ENCODE data around the gene CCDC70. TPM values are rescaled to one million over a fixed set of nuclear protein-coding genes. Genes with fewer than 3 reads are reported as not detected.

Gene CCDC70
- total RNA-seq, 2 donors from 2014 or later = not detected

- ATAC-seq (ENCODE audit: insufficient number of reproducible peaks, low FRiP score, low read depth) = no peak
- Histone ChIP-seq H3K36me3 (no peaks in the 10 kb centered on the region), H3K27me3 (replicated peaks; ENCODE audit: insufficient read depth) (no peaks in the 10 kb centered on the region), H3K9me3 (no peaks in the 10 kb centered on the region), H3K4me1 (ENCODE audit: control insufficient read depth in 1 of 2, low read depth in 2 of 2) (no peaks in the 10 kb centered on the region), H3K4me3 (no peak overlapping the region), H3K27ac (no peak overlapping the region)
- DNase-seq (ENCODE audit: low spot score) = no peak
- TF ChIP-seq CTCF (IDR thresholded peaks at IDR 0.05) = no peak
These were observed 50.9 kb downstream of the CCDC70 start for GRCh38 chr13:51912511-51913225.

GRCh38 chr13:51913421-51914136, 51.8 kb downstream of the CCDC70 start:
- no peak for ATAC-seq (ENCODE audit: insufficient number of reproducible peaks, low FRiP score, low read depth)
- no peak for DNase-seq (ENCODE audit: low spot score)
- H3K9me3 ChIP-seq = no peaks in the 10 kb centered on the region
- H3K4me3 ChIP-seq = no peak overlapping the region
- H3K4me1 ChIP-seq (ENCODE audit: control insufficient read depth in 1 of 2, low read depth in 2 of 2) = no peaks in the 10 kb centered on the region
- no peaks in the 10 kb centered on the region for H3K36me3 ChIP-seq
- TF ChIP-seq CTCF (IDR thresholded peaks at IDR 0.05) = no peak
- no peaks in the 10 kb centered on the region for H3K27me3 ChIP-seq (replicated peaks; ENCODE audit: insufficient read depth)
- H3K27ac ChIP-seq = no peak overlapping the region

- Histone ChIP-seq H3K27me3 (replicated peaks; ENCODE audit: insufficient read depth) (no peaks in the 10 kb centered on the region), H3K9me3 (no peaks in the 10 kb centered on the region), H3K4me3 (no peak overlapping the region), H3K27ac (no peak overlapping the region), H3K36me3 (no peaks in the 10 kb centered on the region), H3K4me1 (ENCODE audit: control insufficient read depth in 1 of 2, low read depth in 2 of 2) (no peaks in the 10 kb centered on the region)
- no peak for DNase-seq (ENCODE audit: low spot score)
- TF ChIP-seq CTCF (IDR thresholded peaks at IDR 0.05) = no peak
- no peak for ATAC-seq (ENCODE audit: insufficient number of reproducible peaks, low FRiP score, low read depth)
These were observed 52.3 kb downstream of the CCDC70 start for GRCh38 chr13:51914137-51914493.

Other genes with a start within 250 kb of the CCDC70 start
- gene DHRS12, start 57.8 kb upstream of the CCDC70 start, total RNA-seq = 10 to 100 TPM in 1 of 2 donors, 1 to 10 TPM in 1; 4.9 to 13.3 TPM
- gene TMEM272, start 16.8 kb upstream of the CCDC70 start, total RNA-seq = not detected
- 1 to 10 TPM; 6.8 to 7.1 TPM for gene ATP7B, start 149.5 kb downstream of the CCDC70 start, total RNA-seq
- 10 to 100 TPM; 20.7 to 30.3 TPM for gene ALG11, start 150.4 kb downstream of the CCDC70 start, total RNA-seq
- 10 to 100 TPM; 13.9 to 26.0 TPM for gene UTP14C, start 162.7 kb downstream of the CCDC70 start, total RNA-seq

Measured in thoracic aorta (tissue), 2 donors.